Right lobe of liver (tissue), 6 donors: ENCODE measurements around the gene ALDH6A1. TPM values are rescaled to one million over a fixed set of nuclear protein-coding genes. Genes with fewer than 3 reads are reported as not detected.
A peak's percentile ranks its signal among the peaks of the same experiment; 100 is the strongest.

Experiments
- ATAC-seq, 4 donors: fragments of 200-7000 bp; cut with Tn5 transposase; one replicate each; pipeline ENCODE4 v1.9.1; 2020; ENCODE audit warnings: mild to moderate bottlenecking in 4 of 4, moderate library complexity in 4 of 4
- DNase-seq, 3 donors: peaks; one replicate each; pipeline ENCODE4 v3.0.0-alpha.2; 2020
- H3K27ac ChIP-seq, 3 donors: fragments of 200-600 bp; one replicate each; pipeline ENCODE4 v1.8.0; 2022
- H3K27me3 ChIP-seq, 2 donors: fragments of 200-600 bp; one replicate each; pipeline ENCODE4 v1.8.0; 2022
- H3K36me3 ChIP-seq, 4 donors: fragments of 200-600 bp; sonication (generic) in 1 of 4; one replicate each; pipeline versions ENCODE4 v1.5.1 to v1.8.0; 2017 to 2022; ENCODE audit warnings: control low read depth in 1 of 4
- H3K4me1 ChIP-seq, 4 donors: fragments of 200-600 bp; sonication (generic) in 1 of 4; one replicate each; pipeline versions ENCODE4 v1.5.1 to v1.8.0; 2017 to 2022; ENCODE audit warnings: control low read depth in 1 of 4
- H3K4me3 ChIP-seq, 3 donors: fragments of 200-600 bp; one replicate each; pipeline ENCODE4 v1.8.0; 2022
- H3K9me3 ChIP-seq, 4 donors: fragments of 200-600 bp; sonication (generic) in 1 of 4; one replicate each; pipeline versions ENCODE4 v1.5.1 to v1.8.0; 2017 to 2022; ENCODE audit warnings: control low read depth in 1 of 4
- POLR2A ChIP-seq: fragments of 450-650 bp; IDR thresholded peaks from one replicate; pipeline ENCODE4 v1.6.1; 2017; ENCODE audit warnings: antibody characterized with exemption, mild to moderate bottlenecking
- WGBS: methylation state at CpG from one replicate; pipeline ENCODE4 v1.1.6; 2018; ENCODE audit warnings: low coverage, low lambda C conversion rate; ENCODE audit not compliant: insufficient coverage; ENCODE audit errors: missing lambda C conversion rate; 5-methylcytosine and 5-hydroxymethylcytosine counted together
- intact Hi-C, 2 donors: fragments of 100-400 bp; cut with DNase I; formaldehyde crosslinking; loops; one replicate each; pipeline versions ENCODE4 v1.11.2 to v1.14.1; 2022
- total RNA-seq, 6 experiments: library from RNA; depleted of rRNA in 2 of 6; stranded (reverse); fragments of >200 nt in 2 of 6; fragmentation: NEBNext Ultra II Directional in 3 of 6; extraction: Animal tissue kit (Norgen Biotek cat#: 25700) in 3 of 6; gene quantifications; one replicate each; pipeline versions ENCODE4 v1.1.0 to v1.2.4, GENCODE V29; 2016 to 2023
- TF ChIP-seq, protein P1 (sequence below), 4 donors: fragments of 200-600 bp in 3 of 4; fragments of 450-650 bp in 1 of 4; IDR thresholded peaks; one replicate each; pipeline versions ENCODE4 v1.5.1 to v1.8.0; 2016 to 2022; ENCODE audit warnings: antibody characterized with exemption in 4 of 4, mild to moderate bottlenecking in 2 of 4
- donor health status: DM: no; HTN: yes; CAD: no.
- donor health status: DM: no; HTN: no; CAD: no.
- donor health status: DM: no; HTN: no; CAD: no.
- donor health status: DM: no; HTN: yes; CAD: no.
- donor health status: DM: no; HTN: yes; CAD: no.

The ALDH6A1 gene
- total RNA-seq, 6 experiments from 2014 or later: 99.1 to 449 (median 221) TPM

DNA sequence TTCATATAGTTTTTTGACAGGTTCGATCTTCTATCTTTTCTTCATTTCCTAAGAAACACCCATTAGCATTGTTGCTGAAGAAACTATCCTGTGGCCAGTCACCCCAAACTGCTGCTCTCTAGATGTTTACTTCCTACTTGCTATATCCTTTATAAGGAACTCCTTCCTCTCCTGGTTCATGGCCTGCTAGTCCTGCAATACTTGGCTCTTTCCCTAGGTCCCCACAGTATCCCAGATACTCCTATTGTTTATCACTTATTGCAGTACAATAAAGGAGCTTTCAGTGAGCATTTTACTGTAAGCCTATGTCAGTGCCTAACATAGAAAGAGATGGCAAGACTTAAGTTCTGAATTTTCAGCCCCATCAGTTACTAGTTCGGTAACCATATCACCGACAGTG lies 2.8 kb downstream of the ALDH6A1 start:
- WGBS: 71% methylated on average over 3 of the region's 3 CpGs

DNA sequence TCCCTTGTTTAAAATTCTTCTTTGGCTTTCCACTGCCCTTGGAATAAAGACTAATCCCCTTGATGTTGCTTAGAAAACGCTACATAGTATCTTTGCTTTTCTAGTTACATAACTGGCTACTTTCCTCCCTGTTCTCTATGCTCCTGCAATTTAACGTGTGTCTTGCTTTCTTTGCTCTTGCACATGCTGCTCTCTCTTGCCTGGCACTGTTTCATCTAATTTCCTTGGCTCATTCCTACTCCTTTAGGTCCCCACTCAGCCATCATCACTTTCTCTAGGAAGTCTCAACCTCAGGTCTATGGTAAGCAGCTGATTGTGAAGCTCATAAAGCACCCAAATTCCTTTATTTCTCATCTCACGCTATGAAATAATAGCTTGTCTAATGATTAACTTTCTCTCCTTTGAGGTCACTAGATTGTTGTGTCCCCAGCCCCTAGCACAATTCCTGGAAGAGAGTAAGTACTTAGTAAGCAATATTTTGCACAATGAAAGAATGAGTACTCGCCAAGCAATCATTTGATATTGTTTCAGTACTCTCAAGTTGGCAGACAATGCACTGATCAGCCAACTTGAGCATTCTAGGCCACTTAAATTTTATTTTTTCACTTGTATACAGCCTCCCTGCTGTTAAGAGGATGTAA lies 3.3 kb downstream of the ALDH6A1 start:
- TF ChIP-seq, protein P1, sequence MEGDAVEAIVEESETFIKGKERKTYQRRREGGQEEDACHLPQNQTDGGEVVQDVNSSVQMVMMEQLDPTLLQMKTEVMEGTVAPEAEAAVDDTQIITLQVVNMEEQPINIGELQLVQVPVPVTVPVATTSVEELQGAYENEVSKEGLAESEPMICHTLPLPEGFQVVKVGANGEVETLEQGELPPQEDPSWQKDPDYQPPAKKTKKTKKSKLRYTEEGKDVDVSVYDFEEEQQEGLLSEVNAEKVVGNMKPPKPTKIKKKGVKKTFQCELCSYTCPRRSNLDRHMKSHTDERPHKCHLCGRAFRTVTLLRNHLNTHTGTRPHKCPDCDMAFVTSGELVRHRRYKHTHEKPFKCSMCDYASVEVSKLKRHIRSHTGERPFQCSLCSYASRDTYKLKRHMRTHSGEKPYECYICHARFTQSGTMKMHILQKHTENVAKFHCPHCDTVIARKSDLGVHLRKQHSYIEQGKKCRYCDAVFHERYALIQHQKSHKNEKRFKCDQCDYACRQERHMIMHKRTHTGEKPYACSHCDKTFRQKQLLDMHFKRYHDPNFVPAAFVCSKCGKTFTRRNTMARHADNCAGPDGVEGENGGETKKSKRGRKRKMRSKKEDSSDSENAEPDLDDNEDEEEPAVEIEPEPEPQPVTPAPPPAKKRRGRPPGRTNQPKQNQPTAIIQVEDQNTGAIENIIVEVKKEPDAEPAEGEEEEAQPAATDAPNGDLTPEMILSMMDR (IDR thresholded peaks at IDR 0.05): no peak
- no peak for TF ChIP-seq POLR2A
- 22% methylated on average over 4 of the region's 4 CpGs for WGBS
- Histone ChIP-seq H3K9me3 (no peaks in the 10 kb centered on the region), H3K36me3 (no peaks in the 10 kb centered on the region), H3K27me3 (no peaks in the 10 kb centered on the region), H3K27ac (peak overlapping the region in 2 of 3 donors; percentile 8 to 99), H3K4me3 (no peak overlapping the region), H3K4me1 (peaks cover 0 to 36% (median 10%) of the 10 kb centered on the region in 4 donors)
- ATAC-seq (no peak), DNase-seq (no peak)
- intact Hi-C loops: no loop called here

More for the DNA sequence above, 2.8 kb downstream of the ALDH6A1 start:
- no peak for DNase-seq
- Histone ChIP-seq H3K4me3 (no peak overlapping the region), H3K27me3 (no peaks in the 10 kb centered on the region), H3K36me3 (no peaks in the 10 kb centered on the region), H3K9me3 (no peaks in the 10 kb centered on the region), H3K27ac (peak overlapping the region in 1 of 3 donors; percentile 99), H3K4me1 (peaks cover 0 to 41% (median 10%) of the 10 kb centered on the region in 4 donors)
- no peak for ATAC-seq
- intact Hi-C loops: no loop called here
- no peak for TF ChIP-seq POLR2A
- TF ChIP-seq, protein P1 (IDR thresholded peaks at IDR 0.05): no peak

DNA sequence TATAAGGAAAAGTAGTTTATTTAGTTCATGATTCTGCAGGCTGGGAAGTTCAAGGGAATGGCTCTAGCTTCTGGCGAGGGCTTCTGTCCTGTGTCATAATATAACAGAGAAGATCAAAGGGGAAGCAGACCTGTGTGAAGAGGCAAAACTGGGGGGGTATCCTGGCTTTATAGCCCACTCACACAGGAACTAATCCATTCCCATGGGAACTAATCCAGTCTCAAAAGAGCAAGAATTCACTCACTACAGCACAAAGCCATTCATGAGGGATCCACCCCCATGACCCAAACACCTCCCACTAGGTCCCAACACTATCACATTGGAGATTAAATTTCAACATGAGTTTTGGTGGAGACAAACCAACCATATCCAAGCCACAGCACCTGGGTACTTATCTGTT lies 6.9 kb downstream of the ALDH6A1 start:
- Histone ChIP-seq H3K4me3 (no peak overlapping the region), H3K27me3 (no peaks in the 10 kb centered on the region), H3K36me3 (peaks cover 0 to 27% (median 6%) of the 10 kb centered on the region in 4 donors), H3K4me1 (peaks cover 0 to 23% (median 6%) of the 10 kb centered on the region in 4 donors), H3K27ac (no peak overlapping the region), H3K9me3 (no peaks in the 10 kb centered on the region)
- no peak for ATAC-seq
- DNase-seq: no peak
- TF ChIP-seq, protein P1 (IDR thresholded peaks at IDR 0.05): no peak
- no peak for TF ChIP-seq POLR2A
- intact Hi-C loops: no loop called here
- 100% methylated on average over 1 of the region's 1 CpG for WGBS

DNA sequence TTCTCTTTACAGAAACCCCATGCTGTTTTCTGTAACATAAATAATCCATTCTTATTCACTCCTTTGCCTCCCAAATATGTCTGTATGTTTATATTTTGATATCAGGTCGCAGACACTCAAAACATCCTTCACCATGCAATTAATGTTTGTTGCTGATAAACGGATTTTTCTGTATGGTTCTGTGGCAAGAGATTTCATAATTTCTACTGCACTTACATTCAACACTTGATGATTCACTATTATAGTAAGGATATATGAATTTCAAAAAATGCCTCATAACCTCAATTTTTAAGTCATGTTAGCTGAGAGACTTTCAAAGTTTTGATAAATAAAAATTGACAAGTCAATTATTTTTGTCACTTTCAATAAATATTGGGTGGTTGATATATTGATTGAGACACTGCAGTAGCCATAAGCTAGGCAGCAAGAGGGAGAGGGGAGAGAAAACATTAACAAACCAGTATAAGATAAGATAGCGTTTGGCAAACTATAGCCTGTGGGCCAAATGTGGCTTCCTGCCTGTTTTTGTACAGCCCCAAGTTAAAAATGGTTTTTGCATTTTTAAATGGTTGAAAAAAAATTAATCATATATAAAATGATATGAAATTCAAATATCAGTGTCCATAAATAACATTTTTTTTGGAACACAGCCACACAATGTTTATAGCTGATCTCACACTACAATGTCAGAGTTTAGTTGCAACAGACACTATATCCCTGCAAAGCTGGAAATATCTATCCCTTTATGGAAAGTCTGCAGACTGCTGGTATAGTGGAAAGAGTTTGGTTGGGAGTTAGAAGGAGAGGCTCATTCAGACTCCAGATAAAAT lies 18.3 kb downstream of the ALDH6A1 start:
- H3K4me3 ChIP-seq: no peak overlapping the region
- H3K27me3 ChIP-seq: no peaks in the 10 kb centered on the region
- 61% methylated on average over 3 of the region's 3 CpGs for WGBS
- TF ChIP-seq POLR2A: no peak
- TF ChIP-seq, protein P1 (IDR thresholded peaks at IDR 0.05): no peak
- ATAC-seq: no peak
- no peak overlapping the region for H3K27ac ChIP-seq
- no peak for DNase-seq
- H3K36me3 ChIP-seq: peaks cover 0 to 99% (median 42%) of the 10 kb centered on the region in 4 donors
- intact Hi-C loops: no loop called here
- no peaks in the 10 kb centered on the region for H3K9me3 ChIP-seq
- H3K4me1 ChIP-seq: peaks cover 0 to 8% (median 0%) of the 10 kb centered on the region in 4 donors
